NCI-H2171 (cell line): Measurements from ENCODE around the gene MCM9.
"Not testable (repeated sequence)": the region's sequence is repeated elsewhere in the genome, so short reads cannot be mapped to it uniquely, and the experiment has no call there.

Source experiments
- DNase-seq: peaks from one replicate; lab custom pipeline; 2025; lab: John Stamatoyannopoulos, UW

Gene MCM9

GRCh38 chr6:118768441-118768840 is 166.5 kb downstream of the MCM9 start:
- no peak for DNase-seq

GRCh38 chr6:118765316-118765715 is 169.6 kb downstream of the MCM9 start:
- DNase-seq, result not testable (repeated sequence)

DNA sequence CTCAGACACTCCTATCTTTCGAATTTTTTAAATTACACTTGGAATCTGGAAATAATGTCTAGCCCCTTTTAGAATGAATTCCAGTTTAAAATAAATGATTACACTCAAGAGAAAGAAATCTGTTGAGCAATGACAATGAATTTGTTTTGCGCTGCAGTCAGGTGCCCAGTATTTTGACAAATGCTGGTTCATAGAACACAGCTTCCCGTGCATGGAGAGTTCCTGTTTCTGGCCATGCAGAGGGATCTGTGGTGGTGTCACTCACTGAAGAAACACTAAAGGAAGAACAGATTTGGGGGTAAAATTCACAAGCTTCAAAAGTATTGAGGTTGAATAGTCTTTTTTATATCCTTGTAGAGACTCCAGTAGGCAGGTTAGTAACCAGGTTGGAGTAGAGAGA is 170.2 kb downstream of the MCM9 start:
- no peak for DNase-seq
